HG03439 (cell line): Measurements from ENCODE around the gene CALCOCO1.
"Not testable (repeated sequence)": the region's sequence is repeated elsewhere in the genome, so short reads cannot be mapped to it uniquely, and the experiment has no call there.

Source experiments
- ATAC-seq: cut with Tn5 transposase; IDR thresholded peaks from one replicate; pipeline ENCODE4 v1.9.1; 2021; ENCODE audit warnings: mild to moderate bottlenecking, moderate library complexity; ENCODE audit not compliant: unreplicated experiment

The CALCOCO1 gene

GRCh38 chr12:53735556-53735955 is 8.3 kb upstream of the CALCOCO1 start:
- no peak for ATAC-seq

GRCh38 chr12:53734425-53734824 is 7.2 kb upstream of the CALCOCO1 start:
- no peak for ATAC-seq

- no peak for ATAC-seq
These were observed 6.6 kb upstream of the CALCOCO1 start for GRCh38 chr12:53733807-53734200.

GRCh38 chr12:53733051-53733806 is 6.0 kb upstream of the CALCOCO1 start:
- no peak for ATAC-seq

- no peak for ATAC-seq
These were observed 2.4 kb upstream of the CALCOCO1 start for GRCh38 chr12:53729644-53730043.

GRCh38 chr12:53728206-53728605 is 954 bp upstream of the CALCOCO1 start:
- no peak for ATAC-seq

- ATAC-seq = peak; percentile 2
These were observed 324 bp downstream of the CALCOCO1 start for GRCh38 chr12:53726946-53727309.

- ATAC-seq = no peak
These were observed 911 bp downstream of the CALCOCO1 start for GRCh38 chr12:53726341-53726740.

GRCh38 chr12:53725824-53726223 is 1.4 kb downstream of the CALCOCO1 start:
- ATAC-seq = no peak

GRCh38 chr12:53722450-53723041 is 4.7 kb downstream of the CALCOCO1 start:
- ATAC-seq = no peak

- no peak for ATAC-seq
These were observed 6.3 kb downstream of the CALCOCO1 start for GRCh38 chr12:53720946-53721345.

GRCh38 chr12:53719649-53720048 is 7.6 kb downstream of the CALCOCO1 start:
- no peak for ATAC-seq

- not testable (repeated sequence) for ATAC-seq
These were observed 8.7 kb downstream of the CALCOCO1 start for GRCh38 chr12:53718567-53718966.

- ATAC-seq = no peak
These were observed 9.9 kb downstream of the CALCOCO1 start for GRCh38 chr12:53717319-53717718.

- ATAC-seq = no peak
These were observed 13.2 kb downstream of the CALCOCO1 start for GRCh38 chr12:53714004-53714403.

GRCh38 chr12:53713516-53713915 is 13.7 kb downstream of the CALCOCO1 start:
- no peak for ATAC-seq

- no peak for ATAC-seq
These were observed 15.1 kb downstream of the CALCOCO1 start for GRCh38 chr12:53712059-53712643.

GRCh38 chr12:53710091-53710490 is 17.2 kb downstream of the CALCOCO1 start:
- ATAC-seq = no peak

GRCh38 chr12:53709671-53710070 is 17.6 kb downstream of the CALCOCO1 start:
- ATAC-seq = no peak

GRCh38 chr12:53706080-53706479 is 21.2 kb downstream of the CALCOCO1 start:
- ATAC-seq = no peak

GRCh38 chr12:53703756-53704155 is 23.5 kb downstream of the CALCOCO1 start:
- no peak for ATAC-seq

- no peak for ATAC-seq
These were observed 25.6 kb downstream of the CALCOCO1 start for GRCh38 chr12:53701518-53702264.
